ENCODE measurements around the gene C7orf25.
"Not testable (repeated sequence)": the region's sequence is repeated elsewhere in the genome, so short reads cannot be mapped to it uniquely, and the experiment has no call there.

The C7orf25 gene

GRCh38 chr7:42929449-42929848, 17.6 kb upstream of the C7orf25 start:
- DNase-seq (ENCODE audit: low read depth): no peak

GRCh38 chr7:42928754-42929153, 16.9 kb upstream of the C7orf25 start:
- no peak for DNase-seq (ENCODE audit: low read depth)

GRCh38 chr7:42926204-42926603, 14.3 kb upstream of the C7orf25 start:
- no peak for DNase-seq (ENCODE audit: low read depth)

- DNase-seq (ENCODE audit: low read depth): no peak
Observed at GRCh38 chr7:42925630-42926029, 13.8 kb upstream of the C7orf25 start.

GRCh38 chr7:42924223-42924838, 12.5 kb upstream of the C7orf25 start:
- DNase-seq (ENCODE audit: low read depth): no peak

GRCh38 chr7:42922017-42922753, 10.3 kb upstream of the C7orf25 start:
- no peak for DNase-seq (ENCODE audit: low read depth)

- DNase-seq (ENCODE audit: low read depth): no peak
Observed at GRCh38 chr7:42915356-42915755, 3.5 kb upstream of the C7orf25 start.

GRCh38 chr7:42914421-42915045, 2.7 kb upstream of the C7orf25 start:
- no peak for DNase-seq (ENCODE audit: low read depth)

GRCh38 chr7:42914009-42914408, 2.1 kb upstream of the C7orf25 start:
- no peak for DNase-seq (ENCODE audit: low read depth)

GRCh38 chr7:42913591-42913990, 1.7 kb upstream of the C7orf25 start:
- DNase-seq (ENCODE audit: low read depth): no peak

GRCh38 chr7:42910306-42910705, 1.6 kb downstream of the C7orf25 start:
- DNase-seq (ENCODE audit: low read depth): no peak

- no peak for DNase-seq (ENCODE audit: low read depth)
Observed at GRCh38 chr7:42907316-42907715, 4.6 kb downstream of the C7orf25 start.

GRCh38 chr7:42906181-42906580, 5.7 kb downstream of the C7orf25 start:
- DNase-seq (ENCODE audit: low read depth): no peak

GRCh38 chr7:42902331-42902730, 9.5 kb downstream of the C7orf25 start:
- DNase-seq (ENCODE audit: low read depth): no peak

GRCh38 chr7:42900842-42901241, 11.0 kb downstream of the C7orf25 start:
- no peak for DNase-seq (ENCODE audit: low read depth)

- no peak for DNase-seq (ENCODE audit: low read depth)
Observed at GRCh38 chr7:42893346-42894240, 18.3 kb downstream of the C7orf25 start.

- no peak for DNase-seq (ENCODE audit: low read depth)
Observed at GRCh38 chr7:42886893-42887505, 24.9 kb downstream of the C7orf25 start.

- DNase-seq (ENCODE audit: low read depth): no peak
Observed at GRCh38 chr7:42886129-42886528, 25.7 kb downstream of the C7orf25 start.

GRCh38 chr7:42885183-42885582, 26.7 kb downstream of the C7orf25 start:
- not testable (repeated sequence) for DNase-seq (ENCODE audit: low read depth)

- DNase-seq (ENCODE audit: low read depth): no peak
Observed at GRCh38 chr7:42883950-42884349, 27.9 kb downstream of the C7orf25 start.

- no peak for DNase-seq (ENCODE audit: low read depth)
Observed at GRCh38 chr7:42880392-42880791, 31.5 kb downstream of the C7orf25 start.

- DNase-seq (ENCODE audit: low read depth): no peak
Observed at GRCh38 chr7:42878303-42878702, 33.6 kb downstream of the C7orf25 start.
